CD4-positive, alpha-beta T cell (primary cell): ENCODE results near the gene BCORL1. TPM values are rescaled to one million over a fixed set of nuclear protein-coding genes. Genes with fewer than 3 reads are reported as not detected.

ENCODE experiments used
- ATAC-seq: fragments of 200-7000 bp; cut with Tn5 transposase; one replicate; pipeline ENCODE4 v1.10.0; 2022; ENCODE audit warnings: mild to moderate bottlenecking; ENCODE audit not compliant: poor library complexity
- CTCF ChIA-PET: fragments of 350-600 bp; sonication (Branson Sonifier 250); formaldehyde crosslinking; loops from one replicate; lab custom pipeline; 2021; ENCODE audit warnings: antibody characterized with exemption, inconsistent platforms; lab: Charles Lee
- POLR2A ChIA-PET: fragments of 350-600 bp; sonication (Branson Sonifier 250); formaldehyde crosslinking; loops from one replicate; lab custom pipeline; 2021; ENCODE audit warnings: antibody characterized with exemption, inconsistent platforms; lab: Charles Lee
- DNase-seq, 14 experiments: peaks; one replicate each; pipeline ENCODE4 v3.0.0-alpha.2; 2013 to 2020; ENCODE audit warnings: mixed read lengths in 2 of 14
- H3K27ac ChIP-seq, 2 donors: one replicate each; pipeline versions ENCODE4 v1.5.1 to v1.7.0; 2013; ENCODE audit warnings: low read length in 2 of 2, low read depth in 1 of 2, mild to moderate bottlenecking in 1 of 2
- H3K27me3 ChIP-seq, 2 experiments: 1 replicate in 1 of 2; 2 replicates in 1 of 2; pipeline versions ENCODE4 v1.6.1 to v1.7.0; 2013; ENCODE audit warnings: low read length in 2 of 2, control low read depth in 1 of 2, mild to moderate bottlenecking in 1 of 2, moderate library complexity in 1 of 2; ENCODE audit not compliant: insufficient read depth in 2 of 2, control insufficient read depth in 1 of 2
- H3K36me3 ChIP-seq: one replicate; pipeline ENCODE4 v1.6.1; 2013; ENCODE audit warnings: low read length, control low read depth; ENCODE audit not compliant: insufficient read depth
- H3K4me1 ChIP-seq: one replicate; pipeline ENCODE4 v1.6.1; 2013; ENCODE audit warnings: low read length, control low read depth; ENCODE audit not compliant: insufficient read depth
- H3K4me3 ChIP-seq: one replicate; pipeline ENCODE4 v1.5.1; 2013; ENCODE audit warnings: mild to moderate bottlenecking, low read length, moderate library complexity
- H3K9me3 ChIP-seq, 2 experiments: 1 replicate in 1 of 2; 2 replicates in 1 of 2; pipeline versions ENCODE4 v1.6.1 to v1.7.0; 2013; ENCODE audit warnings: low read length in 2 of 2, mild to moderate bottlenecking in 2 of 2, control low read depth in 1 of 2, moderate library complexity in 1 of 2; ENCODE audit not compliant: control insufficient read depth in 1 of 2, insufficient read depth in 1 of 2
- H3K27ac Mint-ChIP-seq: one replicate; pipeline ENCODE4 v1.8.0; 2020; ENCODE audit warnings: mixed read lengths
- H3K27me3 Mint-ChIP-seq: one replicate; pipeline ENCODE4 v1.8.0; 2021; ENCODE audit warnings: mixed read lengths
- H3K36me3 Mint-ChIP-seq: one replicate; pipeline ENCODE4 v1.8.0; 2021; ENCODE audit warnings: low read depth, mixed read lengths
- H3K4me1 Mint-ChIP-seq: one replicate; pipeline ENCODE4 v1.8.0; 2021; ENCODE audit warnings: low read depth, mixed read lengths
- H3K4me3 Mint-ChIP-seq: one replicate; pipeline ENCODE4 v1.8.0; 2020; ENCODE audit warnings: mild to moderate bottlenecking, mixed read lengths
- H3K9me3 Mint-ChIP-seq: one replicate; pipeline ENCODE4 v1.8.0; 2020; ENCODE audit warnings: mixed read lengths
- CTCF ChIP-seq: fragments of 200-600 bp; IDR thresholded peaks from one replicate; pipeline ENCODE4 v1.8.0; 2022; ENCODE audit warnings: antibody characterized with exemption, mild to moderate bottlenecking
- intact Hi-C, 2 experiments: fragments of 100-400 bp; cut with DNase I in 1 of 2; cut with micrococcal nuclease in 1 of 2; formaldehyde crosslinking; loops; one replicate each; pipeline versions ENCODE4 v1.15.1 to v1.9.0; 2023 to 2025; cut with DNase I, micrococcal nuclease
- total RNA-seq, 174 experiments: library from RNA in 2 of 174; stranded (reverse) in 2 of 174; gene quantifications; one replicate each; pipeline ENCODE4 v1.2.3 and lab custom pipeline; 2021 to 2026

The BCORL1 gene
- total RNA-seq, 2 experiments from 2014 or later = 3.4 to 3.5 TPM

GRCh38 chrX:129992181-129992580 lies 9.7 kb downstream of the BCORL1 start:
- ChIA-PET POLR2A (no interaction called here), CTCF (interaction anchor here (0.7 kb wide), 1 partner anchor 83 kb away, joined by 3 read pairs; no protein-coding TSS in a partner anchor)
- no peak for TF ChIP-seq CTCF
- H3K4me1 Mint-ChIP-seq = peaks cover 6% of the 10 kb centered on the region
- H3K27me3 Mint-ChIP-seq = no peaks in the 10 kb centered on the region
- H3K9me3 Mint-ChIP-seq = no peaks in the 10 kb centered on the region
- no peak overlapping the region for H3K4me3 Mint-ChIP-seq
- Histone ChIP-seq H3K4me3 (no peak overlapping the region), H3K4me1 (no peaks in the 10 kb centered on the region), H3K36me3 (peaks cover 2% of the 10 kb centered on the region), H3K9me3 (no peaks in the 10 kb centered on the region), H3K27ac (no peak overlapping the region), H3K27me3 (no peaks in the 10 kb centered on the region)
- no peak overlapping the region for H3K27ac Mint-ChIP-seq
- ATAC-seq (no peak), DNase-seq (no peak)
- no peaks in the 10 kb centered on the region for H3K36me3 Mint-ChIP-seq
- intact Hi-C loops = no loop called here

GRCh38 chrX:129996120-129996519 lies 13.7 kb downstream of the BCORL1 start:
- Histone ChIP-seq H3K27ac (no peak overlapping the region), H3K4me1 (no peaks in the 10 kb centered on the region), H3K36me3 (peaks cover 2% of the 10 kb centered on the region), H3K9me3 (no peaks in the 10 kb centered on the region), H3K27me3 (no peaks in the 10 kb centered on the region), H3K4me3 (no peak overlapping the region)
- Mint-ChIP-seq H3K36me3 (no peaks in the 10 kb centered on the region), H3K4me1 (no peaks in the 10 kb centered on the region), H3K4me3 (no peak overlapping the region), H3K27me3 (no peaks in the 10 kb centered on the region), H3K9me3 (no peaks in the 10 kb centered on the region), H3K27ac (no peak overlapping the region)
- no peak for TF ChIP-seq CTCF
- intact Hi-C loops = no loop called here
- no peak for DNase-seq
- CTCF ChIA-PET = no interaction called here
- no peak for ATAC-seq
- POLR2A ChIA-PET = no interaction called here

- ATAC-seq = no peak
- Histone ChIP-seq H3K4me1 (peaks cover 3% of the 10 kb centered on the region), H3K36me3 (peaks cover 2% of the 10 kb centered on the region), H3K27me3 (no peaks in the 10 kb centered on the region), H3K27ac (no peak overlapping the region), H3K9me3 (no peaks in the 10 kb centered on the region), H3K4me3 (no peak overlapping the region)
- Mint-ChIP-seq H3K9me3 (no peaks in the 10 kb centered on the region), H3K27ac (no peak overlapping the region), H3K36me3 (no peaks in the 10 kb centered on the region), H3K27me3 (no peaks in the 10 kb centered on the region), H3K4me1 (peaks cover 4% of the 10 kb centered on the region), H3K4me3 (no peak overlapping the region)
- no peak for TF ChIP-seq CTCF
- ChIA-PET POLR2A (no interaction called here), CTCF (no interaction called here)
- DNase-seq = peak in 1 of 14 experiments; percentile 3
- intact Hi-C loops = no loop called here
These were observed 14.7 kb downstream of the BCORL1 start for GRCh38 chrX:129997086-129997485.
